Activated CD8-positive, alpha-beta memory T cell treated with anti-CD3 and anti-CD28 coated beads for 36 hours (primary cell): ENCODE measurements around the gene HMGB4. TPM values are rescaled to one million over a fixed set of nuclear protein-coding genes. Genes with fewer than 3 reads are reported as not detected.

ENCODE experiments used
- CTCF ChIA-PET: fragments of 350-600 bp; sonication (Branson Sonifier 250); formaldehyde crosslinking; loops from one replicate; lab custom pipeline; 2021; ENCODE audit warnings: antibody characterized with exemption; lab: Charles Lee
- POLR2A ChIA-PET: fragments of 350-600 bp; sonication (Branson Sonifier 250); formaldehyde crosslinking; loops from one replicate; lab custom pipeline; 2021; ENCODE audit warnings: antibody characterized with exemption; lab: Charles Lee
- total RNA-seq, 2 experiments: library from RNA; stranded (reverse); gene quantifications; one replicate each; pipeline ENCODE4 v1.2.3, GENCODE V29; 2021

Gene HMGB4
- total RNA-seq, 2 experiments from 2014 or later, result not detected

DNA sequence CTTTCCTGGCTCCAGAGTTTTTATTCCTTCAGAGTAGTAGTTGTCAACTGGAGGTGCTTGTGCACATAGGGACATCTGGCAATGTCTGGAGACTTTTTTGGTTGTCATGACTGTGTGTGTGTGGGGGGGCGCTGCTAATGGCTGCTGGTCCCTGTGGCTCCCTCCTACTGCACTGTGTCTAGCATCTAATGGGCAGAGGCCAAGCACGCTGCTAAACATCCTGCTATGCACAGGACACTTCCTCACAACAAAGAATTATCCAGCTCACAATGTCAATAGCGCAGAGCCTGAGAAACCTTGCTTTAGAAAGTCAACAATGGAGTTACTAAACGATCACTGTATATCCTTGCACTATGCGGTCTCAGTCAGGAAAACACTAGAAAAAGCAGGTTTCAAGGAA is 19.7 kb upstream of the HMGB4 start:
- POLR2A ChIA-PET, result no interaction called here

GRCh38 chr1:33846861-33847260 is 17.0 kb upstream of the HMGB4 start:
- ChIA-PET CTCF (no interaction called here), POLR2A (no interaction called here)

More for the DNA sequence above, 19.7 kb upstream of the HMGB4 start:
- CTCF ChIA-PET, result no interaction called here

DNA sequence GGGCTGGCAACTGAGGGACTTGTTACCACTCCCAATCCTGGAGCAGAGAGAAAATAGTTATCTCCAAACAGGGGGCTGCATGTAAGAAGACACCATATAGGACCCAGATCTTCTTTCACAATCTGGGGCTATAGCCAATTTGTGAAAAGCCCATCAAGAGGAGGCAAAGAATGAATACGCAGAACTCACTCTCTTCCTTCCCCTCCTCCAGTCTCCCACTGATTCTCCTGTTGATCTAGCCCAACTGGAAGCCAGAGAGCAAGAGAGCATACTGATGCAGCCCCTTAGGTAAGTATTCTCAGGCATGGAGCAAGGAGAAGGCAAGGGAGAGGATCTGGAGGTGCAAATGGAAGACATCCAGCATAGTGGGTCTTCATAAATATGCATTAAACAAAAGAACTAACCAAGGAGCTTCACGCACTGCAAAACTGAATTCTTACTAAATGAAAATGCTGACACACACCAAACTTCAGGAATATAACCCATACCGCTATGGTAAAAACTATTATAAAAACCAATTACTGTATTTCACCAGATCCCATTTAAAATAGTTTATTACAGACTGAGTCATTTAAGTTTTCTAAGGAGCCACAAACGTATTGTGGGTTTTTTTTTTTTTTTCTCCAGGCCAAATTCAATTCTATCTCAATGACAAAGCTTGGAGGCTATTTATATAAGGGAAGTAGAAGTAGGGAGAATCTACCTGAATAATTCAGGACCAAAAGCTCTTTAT is 15.5 kb upstream of the HMGB4 start:
- CTCF ChIA-PET, result no interaction called here
- POLR2A ChIA-PET, result no interaction called here

- ChIA-PET POLR2A (no interaction called here), CTCF (no interaction called here)
Measured at GRCh38 chr1:33849211-33849610, 14.7 kb upstream of the HMGB4 start.

GRCh38 chr1:33850481-33850880 is 13.4 kb upstream of the HMGB4 start:
- CTCF ChIA-PET, result no interaction called here
- POLR2A ChIA-PET, result no interaction called here

DNA sequence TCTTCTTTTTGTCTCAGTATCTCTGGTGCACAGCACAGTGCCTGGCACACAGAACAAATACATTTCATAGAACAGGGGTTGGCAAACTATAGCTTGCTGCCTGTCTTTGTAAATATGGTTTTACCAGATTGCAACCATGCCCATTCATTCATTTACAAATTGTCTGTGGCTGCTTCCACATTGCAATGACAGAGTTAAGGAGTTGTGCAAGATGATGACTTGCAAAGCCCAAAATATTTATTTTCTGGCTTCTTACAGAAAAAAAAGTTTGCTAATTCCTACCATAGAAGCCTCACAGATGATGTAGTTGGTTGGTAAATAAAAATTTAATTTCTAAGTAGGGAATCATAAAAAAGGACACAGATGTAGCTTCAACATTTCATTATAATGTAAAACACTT is 11.2 kb upstream of the HMGB4 start:
- POLR2A ChIA-PET, result no interaction called here
- CTCF ChIA-PET, result no interaction called here

DNA sequence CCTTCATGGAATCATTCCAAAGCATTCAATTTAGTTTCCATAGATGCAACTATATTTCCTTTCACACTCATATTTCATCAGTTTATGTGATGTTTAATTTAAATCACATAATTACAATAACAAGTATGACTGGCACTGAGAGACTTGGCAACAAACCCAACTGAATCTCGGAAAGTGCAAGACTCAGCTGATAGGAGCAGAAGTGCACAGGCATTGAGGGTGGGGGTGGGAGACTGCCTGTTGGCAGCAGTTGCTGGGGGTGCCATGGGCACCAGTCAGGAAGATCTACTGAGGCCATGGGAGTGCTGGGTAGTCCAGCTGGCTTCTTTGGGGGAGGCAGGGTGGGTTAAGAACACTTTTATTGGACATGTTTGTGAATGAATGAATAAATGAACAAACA is 10.4 kb upstream of the HMGB4 start:
- CTCF ChIA-PET, result no interaction called here
- POLR2A ChIA-PET, result no interaction called here

GRCh38 chr1:33854091-33854490 is 9.8 kb upstream of the HMGB4 start:
- ChIA-PET CTCF (no interaction called here), POLR2A (no interaction called here)

DNA sequence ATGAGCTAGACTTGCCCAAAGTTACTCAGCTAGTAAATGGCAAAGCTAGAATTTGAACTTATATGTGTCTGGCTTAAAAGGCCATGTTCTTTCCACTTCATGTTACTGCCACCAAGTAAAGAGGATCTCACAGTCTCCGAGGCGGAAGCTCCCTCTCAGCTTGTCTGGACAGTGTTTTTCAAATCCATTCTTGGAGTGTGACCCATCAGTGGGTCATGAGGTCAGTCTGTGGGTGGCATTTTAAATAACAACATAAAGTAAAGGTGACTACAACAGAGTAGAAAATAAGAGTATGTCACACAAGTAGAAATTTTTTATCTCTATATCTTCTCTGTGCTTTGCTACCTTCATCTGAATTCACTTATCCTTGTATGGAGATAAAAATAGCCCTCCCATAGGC is 3.2 kb upstream of the HMGB4 start:
- CTCF ChIA-PET, result no interaction called here

GRCh38 chr1:33864460-33865389 is 846 bp downstream of the HMGB4 start:
- ChIA-PET POLR2A (no interaction called here), CTCF (no interaction called here)

More for the DNA sequence above, 3.2 kb upstream of the HMGB4 start:
- POLR2A ChIA-PET, result no interaction called here

DNA sequence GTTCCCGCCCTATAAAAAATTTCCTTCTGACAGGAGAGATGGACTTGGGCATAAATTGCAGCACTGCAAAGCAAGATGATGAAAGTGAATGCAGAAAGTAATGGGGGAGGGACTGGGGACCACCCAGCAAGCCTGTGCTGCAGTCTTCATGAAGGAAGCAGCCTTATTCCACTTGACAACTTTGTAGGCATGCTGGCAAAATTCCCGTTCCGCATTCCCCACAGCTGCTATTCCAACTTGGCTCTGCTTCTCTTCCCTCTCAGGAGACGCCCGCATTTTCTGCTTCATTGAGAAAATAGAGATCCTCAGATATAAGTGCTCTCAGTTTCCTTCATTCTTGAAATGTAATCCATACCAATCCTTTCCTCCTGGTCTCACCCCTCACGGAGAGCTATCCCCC is 2.4 kb downstream of the HMGB4 start:
- ChIA-PET CTCF (no interaction called here), POLR2A (no interaction called here)

DNA sequence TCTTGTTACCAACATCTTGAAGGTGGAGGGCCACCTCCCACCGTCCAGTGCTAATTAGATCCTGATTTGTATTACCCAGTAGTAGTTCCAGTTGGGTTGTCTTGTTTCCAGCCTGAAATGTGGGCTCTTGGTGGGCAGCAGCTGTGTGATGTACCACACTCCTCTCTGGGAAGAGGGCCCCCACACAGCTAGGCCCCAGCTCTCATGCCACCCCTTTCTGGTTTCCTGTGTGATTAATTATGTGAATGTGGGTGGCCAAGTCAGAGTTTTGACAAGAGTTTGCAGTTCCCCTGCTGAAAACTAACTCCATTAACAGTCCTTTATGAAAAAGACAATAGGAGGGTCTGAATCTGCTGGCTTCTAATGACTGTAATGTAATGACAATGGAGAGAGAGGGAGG is 3.8 kb downstream of the HMGB4 start:
- ChIA-PET POLR2A (no interaction called here), CTCF (no interaction called here)

- ChIA-PET CTCF (no interaction called here), POLR2A (no interaction called here)
Measured at GRCh38 chr1:33872275-33872674, 8.4 kb downstream of the HMGB4 start.

DNA sequence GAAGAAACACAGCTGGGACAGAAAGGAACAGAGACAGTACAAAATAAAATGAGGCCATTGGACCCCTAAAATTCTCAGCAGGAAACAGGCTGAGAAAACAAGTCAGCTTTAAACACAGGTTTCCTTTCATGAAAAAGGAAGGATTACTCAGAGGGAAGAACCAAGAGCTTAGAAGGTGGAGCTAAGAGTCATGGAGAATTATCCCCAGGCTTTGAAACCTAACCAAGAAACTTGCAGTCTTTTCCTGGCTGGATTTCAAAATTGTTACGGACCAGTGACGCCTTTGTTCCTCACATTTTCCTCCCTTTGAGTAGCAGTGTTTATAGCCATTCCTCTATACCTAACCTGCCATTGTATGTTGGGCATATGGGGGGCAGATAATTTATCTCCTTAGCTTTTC is 8.8 kb downstream of the HMGB4 start:
- CTCF ChIA-PET, result no interaction called here
- POLR2A ChIA-PET, result no interaction called here

DNA sequence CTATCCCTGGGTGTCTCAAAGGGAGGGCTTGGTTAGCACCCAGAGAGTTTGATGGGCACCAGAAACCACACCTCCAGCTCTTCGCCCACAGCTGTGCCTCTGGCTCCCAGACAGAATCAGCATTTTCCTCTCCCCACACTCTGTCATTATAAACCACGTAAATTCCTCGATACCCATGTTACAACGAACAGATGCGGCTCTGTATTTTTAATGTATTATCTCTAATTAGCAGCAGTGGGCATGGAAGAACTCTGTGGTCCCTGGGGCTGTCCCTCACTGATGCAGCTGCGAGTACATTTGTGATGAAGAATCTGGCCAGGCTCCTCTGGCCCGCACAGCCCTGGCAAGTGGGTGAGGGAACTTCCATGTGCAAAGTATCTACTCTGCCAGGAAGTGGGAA is 10.8 kb downstream of the HMGB4 start:
- ChIA-PET CTCF (no interaction called here), POLR2A (no interaction called here)

DNA sequence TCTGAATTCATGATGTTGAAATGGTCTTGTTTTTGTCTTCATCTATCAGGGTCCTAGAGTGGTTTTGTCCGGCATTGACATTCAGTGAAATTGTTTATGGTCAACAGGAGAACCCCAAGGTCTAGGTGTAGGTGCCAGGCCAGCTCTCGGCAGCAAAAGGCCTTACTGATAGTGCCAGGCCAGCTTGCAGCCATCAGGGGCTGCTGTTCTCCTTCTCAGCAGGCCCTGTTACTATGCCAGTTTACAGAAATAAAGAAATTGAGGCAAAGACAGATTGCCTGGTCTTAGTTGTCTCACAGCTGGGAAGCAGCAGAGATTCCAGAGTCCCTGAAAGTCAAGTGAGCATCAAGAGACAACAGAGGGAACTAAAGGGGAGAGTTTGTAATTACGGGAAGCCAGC is 12.0 kb downstream of the HMGB4 start:
- ChIA-PET POLR2A (no interaction called here), CTCF (no interaction called here)

DNA sequence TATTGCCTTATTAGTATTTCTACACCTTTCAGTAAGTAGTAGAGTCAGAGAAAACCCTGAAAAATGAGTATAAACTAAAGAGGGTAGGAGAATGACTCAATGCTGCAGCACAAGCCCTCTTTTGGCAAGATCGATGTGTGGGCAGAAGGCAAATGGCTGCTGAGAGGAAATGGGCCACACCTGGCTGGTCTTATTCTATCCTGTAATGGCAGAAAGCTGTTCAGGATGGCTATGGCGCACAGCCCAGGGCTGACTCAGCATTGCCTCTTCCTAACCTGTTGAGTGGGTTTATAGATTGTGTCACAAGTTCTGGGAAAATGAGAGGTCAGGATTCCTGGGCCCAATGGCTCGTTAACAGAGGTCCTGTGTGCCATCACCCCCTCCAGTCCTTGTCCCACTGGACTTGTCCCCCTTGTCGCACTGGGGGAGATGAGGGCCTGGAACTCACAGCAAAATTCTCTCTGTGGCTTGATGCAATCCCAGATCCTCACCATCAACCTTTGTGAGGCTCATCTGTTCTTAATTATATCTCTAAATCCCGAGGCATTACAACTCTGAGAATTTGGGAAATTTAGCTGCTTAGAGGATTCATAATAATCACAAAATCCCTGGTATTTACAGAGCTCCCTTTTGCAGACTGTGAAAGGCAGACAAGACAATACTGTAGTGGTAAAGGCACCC is 13.2 kb downstream of the HMGB4 start:
- POLR2A ChIA-PET, result no interaction called here
- CTCF ChIA-PET, result no interaction called here

DNA sequence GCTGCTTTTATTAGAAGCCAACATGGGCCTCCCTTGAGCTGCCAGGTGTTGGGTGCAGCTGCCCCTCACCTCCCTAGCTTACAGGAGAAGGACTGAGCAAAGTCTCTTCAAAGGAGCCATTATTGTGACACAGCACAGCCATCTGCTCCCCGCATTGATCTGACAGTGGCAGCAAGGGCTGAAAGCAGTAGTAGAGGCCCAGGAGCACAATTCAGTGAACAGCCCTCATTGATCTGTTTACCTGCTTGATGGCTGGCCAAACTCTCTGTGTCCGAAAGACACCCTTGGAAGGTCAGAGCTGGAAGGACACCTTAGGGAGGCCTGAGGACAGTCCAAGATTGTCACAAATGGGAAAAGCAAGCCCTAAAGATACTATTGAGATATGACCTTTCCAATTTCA is 14.5 kb downstream of the HMGB4 start:
- CTCF ChIA-PET, result no interaction called here
- POLR2A ChIA-PET, result no interaction called here

- ChIA-PET POLR2A (no interaction called here), CTCF (no interaction called here)
Measured at GRCh38 chr1:33880305-33880704, 16.4 kb downstream of the HMGB4 start.

- CTCF ChIA-PET, result interaction anchor here (0.6 kb wide), 1 partner anchor 206 kb away, joined by 4 read pairs; no protein-coding TSS in a partner anchor
- POLR2A ChIA-PET, result no interaction called here
Measured at GRCh38 chr1:33886496-33886895, 22.6 kb downstream of the HMGB4 start.
